Mammary epithelial cell (primary cell): ENCODE results near the gene NCKAP5.

Experiments used
- EZH2 ChIP-seq: IDR thresholded peaks from 2 replicates; pipeline ENCODE4 v1.6.1; 2012; ENCODE audit warnings: low read length, inconsistent platforms, borderline replicate concordance
- TF ChIP-seq, protein P1 (sequence below), 2 donors: IDR thresholded peaks in 1 of 2; conservative IDR thresholded peaks in 1 of 2; 2 replicates each; pipeline ENCODE4 v1.5.1; 2011 to 2012; ENCODE audit warnings: inconsistent platforms in 2 of 2, low read length in 2 of 2, mild to moderate bottlenecking in 2 of 2, control low read depth in 1 of 2, low read depth in 1 of 2; ENCODE audit not compliant: insufficient read depth in 1 of 2; ENCODE audit errors: extremely low read depth in 1 of 2

DNA sequence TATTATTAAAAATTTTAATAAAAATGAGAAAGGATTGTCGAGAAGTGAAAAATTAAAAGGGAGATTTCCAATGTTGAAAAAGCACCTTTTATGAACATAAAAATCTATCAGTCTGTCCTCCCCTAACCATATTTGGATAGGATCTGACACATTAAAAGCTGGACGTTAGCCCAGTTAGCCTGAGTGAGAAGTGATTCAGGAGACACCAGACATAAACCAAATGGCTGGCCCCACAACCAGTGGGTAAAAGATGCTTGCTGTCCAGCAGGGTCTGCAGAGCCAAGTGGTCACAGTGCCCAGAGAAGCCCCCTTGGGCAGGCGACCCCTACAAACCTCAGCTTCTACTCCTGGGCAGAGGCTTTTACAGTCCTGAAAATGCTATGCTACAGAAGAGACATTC is 644.5 kb downstream of the NCKAP5 start:
- TF ChIP-seq EZH2, result no peak
- TF ChIP-seq, protein P1, sequence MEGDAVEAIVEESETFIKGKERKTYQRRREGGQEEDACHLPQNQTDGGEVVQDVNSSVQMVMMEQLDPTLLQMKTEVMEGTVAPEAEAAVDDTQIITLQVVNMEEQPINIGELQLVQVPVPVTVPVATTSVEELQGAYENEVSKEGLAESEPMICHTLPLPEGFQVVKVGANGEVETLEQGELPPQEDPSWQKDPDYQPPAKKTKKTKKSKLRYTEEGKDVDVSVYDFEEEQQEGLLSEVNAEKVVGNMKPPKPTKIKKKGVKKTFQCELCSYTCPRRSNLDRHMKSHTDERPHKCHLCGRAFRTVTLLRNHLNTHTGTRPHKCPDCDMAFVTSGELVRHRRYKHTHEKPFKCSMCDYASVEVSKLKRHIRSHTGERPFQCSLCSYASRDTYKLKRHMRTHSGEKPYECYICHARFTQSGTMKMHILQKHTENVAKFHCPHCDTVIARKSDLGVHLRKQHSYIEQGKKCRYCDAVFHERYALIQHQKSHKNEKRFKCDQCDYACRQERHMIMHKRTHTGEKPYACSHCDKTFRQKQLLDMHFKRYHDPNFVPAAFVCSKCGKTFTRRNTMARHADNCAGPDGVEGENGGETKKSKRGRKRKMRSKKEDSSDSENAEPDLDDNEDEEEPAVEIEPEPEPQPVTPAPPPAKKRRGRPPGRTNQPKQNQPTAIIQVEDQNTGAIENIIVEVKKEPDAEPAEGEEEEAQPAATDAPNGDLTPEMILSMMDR (conservative IDR thresholded peaks at IDR 0.05 in 1 of 2, IDR thresholded peaks at IDR 0.05 in 1 of 2; ENCODE audit: extremely low read depth in 1 of 2, insufficient read depth in 1 of 2, low read depth in 1 of 2, low read length in 2 of 2), result no peak
